HEK293 (cell line): ENCODE data around the gene PDPK1.
"Not testable (repeated sequence)": the region's sequence is repeated elsewhere in the genome, so short reads cannot be mapped to it uniquely, and the experiment has no call there.

Source experiments
- CTCF ChIP-seq: fragments of 450-650 bp; formaldehyde crosslinking; IDR thresholded peaks from 2 replicates; pipeline ENCODE4 v1.5.1; 2016; ENCODE audit warnings: missing biosample characterization, missing genetic modification characterization
- ZNF114 ChIP-seq: fragments of 450-650 bp; formaldehyde crosslinking; IDR thresholded peaks from 2 replicates; pipeline ENCODE4 v1.5.0; 2017; ENCODE audit warnings: missing biosample characterization, missing genetic modification characterization
- ZNF138 ChIP-seq: fragments of 450-650 bp; formaldehyde crosslinking; IDR thresholded peaks from 2 replicates; pipeline ENCODE4 v1.5.1; 2016; ENCODE audit warnings: missing biosample characterization, missing genetic modification characterization, borderline replicate concordance
- ZNF18 ChIP-seq: fragments of 450-650 bp; formaldehyde crosslinking; IDR thresholded peaks from 2 replicates; pipeline ENCODE4 v1.5.1; 2016; ENCODE audit warnings: missing biosample characterization, missing genetic modification characterization
- ZNF311 ChIP-seq: fragments of 450-650 bp; formaldehyde crosslinking; IDR thresholded peaks from 2 replicates; pipeline ENCODE4 v1.5.1; 2017; ENCODE audit warnings: missing biosample characterization, missing genetic modification characterization, borderline replicate concordance
- ZNF580 ChIP-seq: fragments of 450-650 bp; formaldehyde crosslinking; IDR thresholded peaks from 2 replicates; pipeline ENCODE4 v1.5.1; 2016; ENCODE audit warnings: missing biosample characterization, missing genetic modification characterization

GRCh38 chr16:2540912-2541311, 3.1 kb downstream of the PDPK1 start:
- TF ChIP-seq ZNF114; ZNF311 (tag by site-specific recombination); ZNF580 (tag by site-specific recombination); CTCF; ZNF138 (tag by site-specific recombination); ZNF18 (tag by site-specific recombination): not testable (repeated sequence)
